Measurements from ENCODE around the gene SMG5. TPM values are rescaled to one million over a fixed set of nuclear protein-coding genes. Genes with fewer than 3 reads are reported as not detected.

Gene SMG5
- total RNA-seq, 1 experiment from 2014 or later: 109 TPM

DNA sequence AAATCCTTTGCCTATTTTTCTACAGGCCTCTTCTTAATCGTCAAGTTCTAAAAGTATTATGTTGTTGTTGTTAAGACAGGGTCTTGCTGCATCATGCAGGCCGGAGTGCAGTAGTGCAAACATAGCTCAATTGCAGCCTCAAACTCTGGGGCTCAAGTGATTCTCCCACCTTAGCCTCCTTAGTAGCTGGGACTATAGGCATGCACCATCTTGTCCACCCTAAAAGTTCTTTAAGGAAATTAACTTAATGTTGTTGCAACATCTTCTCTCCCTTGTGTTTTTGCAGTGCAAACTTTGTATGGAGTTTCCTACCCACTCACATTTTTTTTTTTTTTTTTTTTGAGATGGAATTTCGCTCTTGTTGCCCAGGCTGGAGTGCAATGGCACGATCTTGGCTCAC, 20.6 kb upstream of the SMG5 start (continued):
- TF ChIP-seq, protein P1, sequence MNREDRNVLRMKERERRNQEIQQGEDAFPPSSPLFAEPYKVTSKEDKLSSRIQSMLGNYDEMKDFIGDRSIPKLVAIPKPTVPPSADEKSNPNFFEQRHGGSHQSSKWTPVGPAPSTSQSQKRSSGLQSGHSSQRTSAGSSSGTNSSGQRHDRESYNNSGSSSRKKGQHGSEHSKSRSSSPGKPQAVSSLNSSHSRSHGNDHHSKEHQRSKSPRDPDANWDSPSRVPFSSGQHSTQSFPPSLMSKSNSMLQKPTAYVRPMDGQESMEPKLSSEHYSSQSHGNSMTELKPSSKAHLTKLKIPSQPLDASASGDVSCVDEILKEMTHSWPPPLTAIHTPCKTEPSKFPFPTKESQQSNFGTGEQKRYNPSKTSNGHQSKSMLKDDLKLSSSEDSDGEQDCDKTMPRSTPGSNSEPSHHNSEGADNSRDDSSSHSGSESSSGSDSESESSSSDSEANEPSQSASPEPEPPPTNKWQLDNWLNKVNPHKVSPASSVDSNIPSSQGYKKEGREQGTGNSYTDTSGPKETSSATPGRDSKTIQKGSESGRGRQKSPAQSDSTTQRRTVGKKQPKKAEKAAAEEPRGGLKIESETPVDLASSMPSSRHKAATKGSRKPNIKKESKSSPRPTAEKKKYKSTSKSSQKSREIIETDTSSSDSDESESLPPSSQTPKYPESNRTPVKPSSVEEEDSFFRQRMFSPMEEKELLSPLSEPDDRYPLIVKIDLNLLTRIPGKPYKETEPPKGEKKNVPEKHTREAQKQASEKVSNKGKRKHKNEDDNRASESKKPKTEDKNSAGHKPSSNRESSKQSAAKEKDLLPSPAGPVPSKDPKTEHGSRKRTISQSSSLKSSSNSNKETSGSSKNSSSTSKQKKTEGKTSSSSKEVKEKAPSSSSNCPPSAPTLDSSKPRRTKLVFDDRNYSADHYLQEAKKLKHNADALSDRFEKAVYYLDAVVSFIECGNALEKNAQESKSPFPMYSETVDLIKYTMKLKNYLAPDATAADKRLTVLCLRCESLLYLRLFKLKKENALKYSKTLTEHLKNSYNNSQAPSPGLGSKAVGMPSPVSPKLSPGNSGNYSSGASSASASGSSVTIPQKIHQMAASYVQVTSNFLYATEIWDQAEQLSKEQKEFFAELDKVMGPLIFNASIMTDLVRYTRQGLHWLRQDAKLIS (CRISPR knock-in tag; IDR thresholded peaks at IDR 0.05; ENCODE audit: borderline replicate concordance): no peak
- TF ChIP-seq NFYB (CRISPR knock-in tag; conservative IDR thresholded peaks at IDR 0.05; ENCODE audit: low read depth) (no peak), TP53 (CRISPR knock-in tag; IDR thresholded peaks at IDR 0.05) (no peak), RORB (CRISPR knock-in tag; IDR thresholded peaks at IDR 0.05) (no peak)
- TF ChIP-seq, protein P2, sequence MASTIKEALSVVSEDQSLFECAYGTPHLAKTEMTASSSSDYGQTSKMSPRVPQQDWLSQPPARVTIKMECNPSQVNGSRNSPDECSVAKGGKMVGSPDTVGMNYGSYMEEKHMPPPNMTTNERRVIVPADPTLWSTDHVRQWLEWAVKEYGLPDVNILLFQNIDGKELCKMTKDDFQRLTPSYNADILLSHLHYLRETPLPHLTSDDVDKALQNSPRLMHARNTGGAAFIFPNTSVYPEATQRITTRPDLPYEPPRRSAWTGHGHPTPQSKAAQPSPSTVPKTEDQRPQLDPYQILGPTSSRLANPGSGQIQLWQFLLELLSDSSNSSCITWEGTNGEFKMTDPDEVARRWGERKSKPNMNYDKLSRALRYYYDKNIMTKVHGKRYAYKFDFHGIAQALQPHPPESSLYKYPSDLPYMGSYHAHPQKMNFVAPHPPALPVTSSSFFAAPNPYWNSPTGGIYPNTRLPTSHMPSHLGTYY (CRISPR knock-in tag; IDR thresholded peaks at IDR 0.05): no peak
- TF ChIP-seq, protein P3, sequence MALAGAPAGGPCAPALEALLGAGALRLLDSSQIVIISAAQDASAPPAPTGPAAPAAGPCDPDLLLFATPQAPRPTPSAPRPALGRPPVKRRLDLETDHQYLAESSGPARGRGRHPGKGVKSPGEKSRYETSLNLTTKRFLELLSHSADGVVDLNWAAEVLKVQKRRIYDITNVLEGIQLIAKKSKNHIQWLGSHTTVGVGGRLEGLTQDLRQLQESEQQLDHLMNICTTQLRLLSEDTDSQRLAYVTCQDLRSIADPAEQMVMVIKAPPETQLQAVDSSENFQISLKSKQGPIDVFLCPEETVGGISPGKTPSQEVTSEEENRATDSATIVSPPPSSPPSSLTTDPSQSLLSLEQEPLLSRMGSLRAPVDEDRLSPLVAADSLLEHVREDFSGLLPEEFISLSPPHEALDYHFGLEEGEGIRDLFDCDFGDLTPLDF (CRISPR knock-in tag; IDR thresholded peaks at IDR 0.05): no peak

DNA sequence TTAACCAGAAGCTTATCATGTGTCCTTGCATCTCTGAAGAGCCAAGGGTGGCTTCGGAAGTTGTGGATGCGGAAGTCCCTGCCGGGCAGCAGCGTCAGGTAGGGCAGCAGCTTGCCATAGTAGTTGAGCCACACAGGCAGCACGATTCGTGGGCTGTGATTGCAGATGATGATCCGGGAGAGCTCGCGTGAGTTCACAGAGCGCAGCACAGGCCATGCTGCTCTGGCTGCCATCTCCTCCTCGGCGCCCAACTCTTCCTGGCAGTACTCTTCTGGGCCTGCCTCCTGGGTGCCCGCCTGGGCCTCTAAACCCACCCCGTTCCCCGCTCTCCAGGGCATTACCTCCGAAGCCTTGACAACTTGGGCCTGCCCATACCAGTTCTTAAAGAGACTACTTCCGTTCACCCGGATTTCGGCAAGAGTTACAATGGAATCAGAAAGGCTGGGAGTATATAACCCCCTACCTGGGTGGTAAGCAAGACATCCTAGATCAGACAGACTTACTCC, 16.3 kb upstream of the SMG5 start, which contains the start of gene VHLL:
Gene VHLL (minus strand): TSS at position 456 of the 506 bp plus-strand sequence. CDS start 118 bp downstream, at position 338.
- no peak for TF ChIP-seq MXD4 (CRISPR knock-in tag; IDR thresholded peaks at IDR 0.05; ENCODE audit: borderline replicate concordance)
- TF ChIP-seq ZNF423 (CRISPR knock-in tag; IDR thresholded peaks at IDR 0.05): no peak
- TF ChIP-seq EMX1 (CRISPR knock-in tag; IDR thresholded peaks at IDR 0.05): no peak
- TF ChIP-seq RORB (CRISPR knock-in tag; IDR thresholded peaks at IDR 0.05): no peak
- no peak for TF ChIP-seq ZNF232 (CRISPR knock-in tag; IDR thresholded peaks at IDR 0.05)
- TF ChIP-seq NR3C1 (CRISPR knock-in tag; conservative IDR thresholded peaks at IDR 0.05; ENCODE audit: low read depth): no peak
- Mint-ChIP-seq H3K27me3 (ENCODE audit: low read depth) (no peaks in the 10 kb centered on the region; the same call in 1 of the 2 replicates), H3K27ac (no peak within 1 kb of the TSS), H3K9me3 (no peaks in the 10 kb centered on the region), H3K36me3 (no peaks in the 10 kb centered on the region), H3K4me1 (peaks cover 5% of the 10 kb centered on the region), H3K4me3 (no peak within 1 kb of the TSS)
- ChIA-PET CTCF (no interaction called here), POLR2A (no interaction called here)
- ATAC-seq (no peak), DNase-seq (ENCODE audit: low spot score) (no peak)

DNA sequence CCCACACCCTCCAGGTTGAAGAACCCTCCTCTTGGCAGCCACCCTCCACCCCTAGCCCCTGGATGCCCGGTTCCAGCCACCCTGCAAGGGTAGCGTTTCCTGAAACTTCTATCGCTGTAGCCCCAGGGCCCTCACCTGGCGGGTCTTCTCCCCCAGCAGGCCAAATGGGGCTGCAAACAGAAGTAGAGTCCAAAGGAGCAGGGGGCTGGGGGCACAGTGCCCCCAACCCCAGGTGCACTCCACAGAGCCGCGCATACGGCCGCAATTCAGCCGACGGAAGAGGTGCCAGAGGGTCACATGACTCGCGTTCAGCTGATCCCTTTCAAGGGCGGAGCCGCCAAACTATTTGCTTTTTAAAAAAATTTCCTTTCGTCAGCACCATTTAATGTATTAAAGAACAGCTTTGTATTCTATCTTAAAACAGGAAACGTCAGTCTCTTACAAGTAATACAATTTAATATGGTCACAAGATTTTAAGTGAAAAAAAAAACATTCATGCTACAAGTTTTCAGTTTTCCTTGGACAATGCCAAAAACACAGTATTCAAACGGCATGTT, 12.8 kb upstream of the SMG5 start, which contains the start of gene GLMP:
Gene GLMP (minus strand): TSS at position 289 of the 557 bp plus-strand sequence. CDS start 34 bp downstream, at position 255.
- Mint-ChIP-seq H3K36me3 (no peaks in the 10 kb centered on the region), H3K4me3 (peak within 1 kb of the TSS; percentile 86), H3K9me3 (no peaks in the 10 kb centered on the region), H3K4me1 (peaks cover 7% of the 10 kb centered on the region), H3K27me3 (ENCODE audit: low read depth) (no peaks in the 10 kb centered on the region; the same call in 1 of the 2 replicates), H3K27ac (peak within 1 kb of the TSS; percentile 53; the same call in 1 of the 2 replicates)
- ChIA-PET CTCF (interaction anchor here (1.1 to 1.5 kb wide), 2 partner anchors 64 to 154 kb away, joined by 3 read pairs; no protein-coding TSS in a partner anchor), POLR2A (no interaction called here)
- peak; percentile 40 for DNase-seq (ENCODE audit: low spot score)
- TF ChIP-seq, protein P4, sequence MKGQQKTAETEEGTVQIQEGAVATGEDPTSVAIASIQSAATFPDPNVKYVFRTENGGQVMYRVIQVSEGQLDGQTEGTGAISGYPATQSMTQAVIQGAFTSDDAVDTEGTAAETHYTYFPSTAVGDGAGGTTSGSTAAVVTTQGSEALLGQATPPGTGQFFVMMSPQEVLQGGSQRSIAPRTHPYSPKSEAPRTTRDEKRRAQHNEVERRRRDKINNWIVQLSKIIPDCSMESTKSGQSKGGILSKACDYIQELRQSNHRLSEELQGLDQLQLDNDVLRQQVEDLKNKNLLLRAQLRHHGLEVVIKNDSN (CRISPR knock-in tag; IDR thresholded peaks at IDR 0.05): peak; percentile 94
- TF ChIP-seq FOXP1 (CRISPR knock-in tag; IDR thresholded peaks at IDR 0.05; ENCODE audit: borderline replicate concordance): no peak
- 0 out of 2 replicates have a peak, but pooled peaks have one; percentile 37 for TF ChIP-seq SMAD3 (CRISPR knock-in tag; IDR thresholded peaks at IDR 0.05; ENCODE audit: borderline replicate concordance)
- TF ChIP-seq, protein P5, sequence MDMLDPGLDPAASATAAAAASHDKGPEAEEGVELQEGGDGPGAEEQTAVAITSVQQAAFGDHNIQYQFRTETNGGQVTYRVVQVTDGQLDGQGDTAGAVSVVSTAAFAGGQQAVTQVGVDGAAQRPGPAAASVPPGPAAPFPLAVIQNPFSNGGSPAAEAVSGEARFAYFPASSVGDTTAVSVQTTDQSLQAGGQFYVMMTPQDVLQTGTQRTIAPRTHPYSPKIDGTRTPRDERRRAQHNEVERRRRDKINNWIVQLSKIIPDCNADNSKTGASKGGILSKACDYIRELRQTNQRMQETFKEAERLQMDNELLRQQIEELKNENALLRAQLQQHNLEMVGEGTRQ (CRISPR knock-in tag; IDR thresholded peaks at IDR 0.05): peak; percentile 96
- ATAC-seq: no peak; the same call in 1 of the 2 replicates

Measured in WTC11 (cell line).